Liver (tissue), 9 donors: Measurements from ENCODE around the gene SUGCT. TPM values are rescaled to one million over a fixed set of nuclear protein-coding genes. Genes with fewer than 3 reads are reported as not detected.
A peak's percentile ranks its signal among the peaks of the same experiment; 100 is the strongest.

ENCODE experiments used
- DNase-seq: peaks from one replicate; pipeline ENCODE4 v3.0.0-alpha.2; 2017; ENCODE audit warnings: low spot score
- H3K27ac ChIP-seq, 2 donors: one replicate each; pipeline ENCODE4 v1.7.0; 2013; ENCODE audit warnings: inconsistent platforms in 2 of 2, low read length in 2 of 2, control low read depth in 1 of 2, low read depth in 1 of 2, mild to moderate bottlenecking in 1 of 2
- H3K27me3 ChIP-seq, 4 donors: one replicate each; pipeline versions ENCODE4 v1.6.1 to v1.7.0; 2013; ENCODE audit warnings: low read length in 3 of 4, inconsistent platforms in 1 of 4, mild to moderate bottlenecking in 1 of 4, moderate library complexity in 1 of 4; ENCODE audit not compliant: control insufficient read depth in 4 of 4, insufficient read depth in 4 of 4
- H3K36me3 ChIP-seq, 4 donors: one replicate each; pipeline versions ENCODE4 v1.6.1 to v1.7.0; 2013; ENCODE audit warnings: low read length in 3 of 4, mild to moderate bottlenecking in 3 of 4, low read depth in 1 of 4, moderate library complexity in 1 of 4; ENCODE audit not compliant: control insufficient read depth in 4 of 4, insufficient read depth in 3 of 4
- H3K4me1 ChIP-seq, 4 donors: one replicate each; pipeline versions ENCODE4 v1.6.1 to v1.7.0; 2013; ENCODE audit warnings: low read length in 3 of 4, mild to moderate bottlenecking in 3 of 4, moderate library complexity in 1 of 4; ENCODE audit not compliant: control insufficient read depth in 4 of 4, insufficient read depth in 4 of 4
- H3K4me3 ChIP-seq, 3 donors: one replicate each; pipeline versions ENCODE4 v1.6.1 to v1.7.0; 2013; ENCODE audit warnings: low read length in 3 of 3, control low read depth in 1 of 3, low read depth in 1 of 3, mild to moderate bottlenecking in 1 of 3
- H3K9ac ChIP-seq, 2 donors: one replicate each; pipeline ENCODE4 v1.7.0; 2013; ENCODE audit warnings: low read length in 2 of 2, mild to moderate bottlenecking in 2 of 2, moderate library complexity in 2 of 2, control low read depth in 1 of 2, low read depth in 1 of 2
- H3K9me3 ChIP-seq, 4 donors: one replicate each; pipeline versions ENCODE4 v1.6.1 to v1.7.0; 2013; ENCODE audit warnings: low read length in 3 of 4; ENCODE audit not compliant: control insufficient read depth in 4 of 4
- CTCF ChIP-seq: fragments of 150-350 bp; IDR thresholded peaks from 2 replicates; pipeline ENCODE4 v1.5.1; 2017; ENCODE audit warnings: improper control_type of control experiment, low read depth, low read length; ENCODE audit not compliant: missing input control
- FOXA1 ChIP-seq: IDR thresholded peaks from 2 replicates; pipeline ENCODE4 v1.6.1; 2016; ENCODE audit warnings: antibody characterized with exemption
- FOXA2 ChIP-seq: IDR thresholded peaks from 2 replicates; pipeline ENCODE4 v1.6.1; 2016; ENCODE audit warnings: antibody characterized with exemption
- GABPA ChIP-seq, 2 donors: IDR thresholded peaks in 1 of 2; conservative IDR thresholded peaks in 1 of 2; 2 replicates each; pipeline ENCODE4 v1.6.1; 2016; ENCODE audit warnings: antibody characterized with exemption in 2 of 2, mild to moderate bottlenecking in 1 of 2, moderate library complexity in 1 of 2
- HNF4A ChIP-seq, 2 donors: conservative IDR thresholded peaks; 2 replicates each; pipeline ENCODE4 v1.6.1; 2016; ENCODE audit warnings: antibody characterized with exemption in 2 of 2, mild to moderate bottlenecking in 2 of 2
- HNF4G ChIP-seq: IDR thresholded peaks from 2 replicates; pipeline ENCODE4 v1.6.1; 2016; ENCODE audit warnings: antibody characterized with exemption
- JUND ChIP-seq, 2 donors: IDR thresholded peaks; 2 replicates each; pipeline ENCODE4 v1.6.1; 2016; ENCODE audit warnings: antibody characterized with exemption in 2 of 2
- MAX ChIP-seq: IDR thresholded peaks from 2 replicates; pipeline ENCODE4 v1.6.1; 2016; ENCODE audit warnings: antibody characterized with exemption
- NR2F2 ChIP-seq: IDR thresholded peaks from 2 replicates; pipeline ENCODE4 v1.6.1; 2016; ENCODE audit warnings: antibody characterized with exemption
- REST ChIP-seq: IDR thresholded peaks from 2 replicates; pipeline ENCODE4 v1.6.1; 2016; ENCODE audit warnings: antibody characterized with exemption, mild to moderate bottlenecking
- RXRA ChIP-seq, 2 donors: IDR thresholded peaks; 2 replicates each; pipeline ENCODE4 v1.6.1; 2017 to 2018; ENCODE audit warnings: antibody characterized with exemption in 2 of 2, mild to moderate bottlenecking in 1 of 2
- SP1 ChIP-seq: IDR thresholded peaks from 2 replicates; pipeline ENCODE4 v1.6.1; 2018; ENCODE audit warnings: antibody characterized with exemption, mild to moderate bottlenecking
- TAF1 ChIP-seq: conservative IDR thresholded peaks from 2 replicates; pipeline ENCODE4 v1.6.1; 2016; ENCODE audit warnings: antibody characterized with exemption, mild to moderate bottlenecking
- YY1 ChIP-seq: IDR thresholded peaks from 2 replicates; pipeline ENCODE4 v1.6.1; 2016; ENCODE audit warnings: antibody characterized with exemption, mild to moderate bottlenecking
- WGBS: extraction: QIAGEN DNeasy Blood & Tissue Kit; methylation state at CpG from one replicate; pipeline ENCODE4 v1.1.7; 2013; 5-methylcytosine and 5-hydroxymethylcytosine counted together
- polyA plus RNA-seq, 2 donors: library from polyadenylated mRNA; stranded (reverse) in 1 of 2; unstranded in 1 of 2; fragments of 200-250 nt in 1 of 2; fragments of >200 nt in 1 of 2; fragmentation: Nextera tagmentation in 1 of 2; extraction: Ambion mirVana in 1 of 2; gene quantifications; one replicate each; pipeline versions ENCODE4 v1.2.1 to v1.2.3, GENCODE V29; 2013 to 2015
- total RNA-seq, 2 donors: library from RNA; depleted of rRNA; stranded (reverse); fragments of >200 nt; gene quantifications; one replicate each; pipeline ENCODE4 v1.2.3, GENCODE V29; 2014
- donor health status: healthy.
- donor health status: healthy.
- donor health status: healthy.
- donor health status: healthy.
- donor health status: healthy.

SUGCT gene
- total and polyA plus RNA-seq, 4 donors = 6.2 to 11.9 (median 9.9) TPM

- TF ChIP-seq REST (no peak), HNF4A (conservative IDR thresholded peaks at IDR 0.05) (no peak), JUND (IDR thresholded peaks at IDR 0.05) (no peak), RXRA (IDR thresholded peaks at IDR 0.05) (no peak), CTCF (no peak), HNF4G (no peak), SP1 (no peak), GABPA (IDR thresholded peaks at IDR 0.05 in 1 of 2, conservative IDR thresholded peaks at IDR 0.05 in 1 of 2) (no peak), TAF1 (no peak), NR2F2 (no peak), YY1 (no peak), MAX (no peak), FOXA2 (no peak)
- Histone ChIP-seq H3K4me3 (no peak overlapping the region), H3K27ac (no peak overlapping the region), H3K27me3 (no peaks in the 10 kb centered on the region), H3K9me3 (no peaks in the 10 kb centered on the region), H3K4me1 (peaks cover 10 to 41% (median 36%) of the 10 kb centered on the region in 4 donors), H3K9ac (peak overlapping the region in 1 of 2 donors; percentile 20), H3K36me3 (peaks cover 7 to 25% (median 22%) of the 10 kb centered on the region in 4 donors)
- DNase-seq = no peak
- 95% methylated on average over 2 of the region's 2 CpGs for WGBS
Observed at GRCh38 chr7:40092182-40092581, 42.6 kb upstream of the SUGCT start.

GRCh38 chr7:40093631-40094350, 41.0 kb upstream of the SUGCT start:
- H3K9ac ChIP-seq = no peak overlapping the region
- H3K27ac ChIP-seq = peak overlapping the region; percentile 64 to 84
- no peaks in the 10 kb centered on the region for H3K9me3 ChIP-seq
- H3K4me1 ChIP-seq = peaks cover 13 to 57% (median 47%) of the 10 kb centered on the region in 4 donors
- H3K36me3 ChIP-seq = peaks cover 2 to 16% (median 15%) of the 10 kb centered on the region in 4 donors
- H3K27me3 ChIP-seq = no peaks in the 10 kb centered on the region
- TF ChIP-seq HNF4A (conservative IDR thresholded peaks at IDR 0.05) = peak; percentile 11 to 13
- peak; percentile 41 to 46 for TF ChIP-seq RXRA (IDR thresholded peaks at IDR 0.05)
- TF ChIP-seq HNF4G = no peak
- no peak for TF ChIP-seq FOXA1
- peak; percentile 57 to 61 for TF ChIP-seq JUND (IDR thresholded peaks at IDR 0.05)
- no peak for DNase-seq
- no peak overlapping the region for H3K4me3 ChIP-seq
- 51% methylated on average over 8 of the region's 8 CpGs for WGBS
